ENCODE data around the gene CLBA1. TPM values are rescaled to one million over a fixed set of nuclear protein-coding genes. Genes with fewer than 3 reads are reported as not detected.

Gene CLBA1
- polyA plus RNA-seq, 2 of the 4 experiments (the other 2 are of a cell fraction) = 11.5 to 12.0 TPM

DNA sequence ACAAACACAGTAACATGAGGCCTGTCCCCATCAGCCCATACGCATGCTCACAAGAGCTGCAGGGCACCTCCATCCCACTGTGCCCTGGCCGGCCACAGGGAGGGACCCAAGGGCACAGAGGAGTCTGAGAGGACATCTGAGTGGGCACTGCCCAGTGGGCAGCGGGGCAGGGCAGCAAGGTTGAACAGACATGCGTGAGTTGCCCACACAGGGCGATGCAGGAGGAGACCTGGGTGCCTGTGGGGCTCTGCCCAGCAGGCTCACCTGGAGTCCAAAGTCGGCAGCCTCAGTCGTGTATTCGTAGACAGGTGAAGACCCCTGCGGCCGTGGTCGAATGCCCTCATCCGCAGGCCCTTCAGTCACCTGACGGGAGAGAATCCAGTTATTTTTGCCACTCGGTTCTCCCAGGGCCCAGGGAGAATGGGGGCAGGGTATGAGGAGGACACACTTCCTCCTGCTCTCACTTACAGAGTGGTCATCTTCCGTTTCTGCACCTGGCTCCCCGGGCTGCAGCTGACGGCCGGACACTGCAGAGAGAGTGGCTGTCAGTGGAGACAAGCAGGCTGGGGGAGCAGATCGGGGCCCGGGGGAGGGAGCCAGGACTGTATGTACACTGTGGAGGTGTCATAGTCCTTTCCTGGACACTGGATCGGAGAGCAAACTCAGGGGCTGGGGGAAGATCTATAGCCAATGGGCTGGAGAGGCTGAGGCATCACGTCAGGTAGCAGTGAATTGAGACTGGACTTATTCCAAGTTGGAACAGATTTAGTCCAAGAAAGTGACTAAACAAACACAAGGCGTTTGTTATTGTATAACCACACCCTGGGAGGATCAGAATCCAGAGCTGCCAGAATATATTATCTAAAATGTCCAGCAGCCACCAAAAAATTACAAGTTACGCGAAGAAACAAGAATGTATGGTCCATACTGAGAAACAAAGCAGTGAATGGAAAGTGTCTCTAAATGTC is 28.2 kb upstream of the CLBA1 start:
- peak in 1 of 2 experiments; percentile 33; a peak in 2 of 6 replicates for ATAC-seq
- H3K9me3 ChIP-seq = no peaks in the 10 kb centered on the region
- ChIA-PET CTCF (interaction anchor here (1.3 to 1.8 kb wide), 2 partner anchors 10 to 12 kb away, joined by 3 to 9 read pairs; no protein-coding TSS in a partner anchor), POLR2A (no interaction called here)
- FAIRE-seq = no peak
- no peak overlapping the region for H3K27ac ChIP-seq
- peaks cover 7% of the 10 kb centered on the region; the same call in 2 of the 3 replicates for H3K4me1 ChIP-seq
- H3K4me3 ChIP-seq = no peak overlapping the region
- H3K4me2 ChIP-seq = no peak overlapping the region
- WGBS (ENCODE audit: missing lambda C conversion rate) = 84% methylated on average over 20 of the region's 25 CpGs
- no peak for DNase-seq (ENCODE audit: low read depth in 1 of 2, low spot score in 1 of 2)
- TF ChIP-seq PBX3 (IDR thresholded peaks at IDR 0.05) (no peak), PHF8 (IDR thresholded peaks at IDR 0.05; ENCODE audit: borderline replicate concordance, low read depth) (no peak), MAFK (IDR thresholded peaks at IDR 0.05; ENCODE audit: partially characterized antibody) (no peak), BHLHE40 (IDR thresholded peaks at IDR 0.05; ENCODE audit: low read depth, low read length) (no peak), HOXB13 (CRISPR knock-in tag; IDR thresholded peaks at IDR 0.05; ENCODE audit: low read depth) (no peak), ZSCAN20 (CRISPR knock-in tag; IDR thresholded peaks at IDR 0.05) (no peak), ZFP36 (IDR thresholded peaks at IDR 0.05; ENCODE audit: borderline replicate concordance, partially characterized antibody) (no peak), CEBPB (IDR thresholded peaks at IDR 0.05) (no peak), CBX8 (IDR thresholded peaks at IDR 0.05) (no peak), MYC (IDR thresholded peaks at IDR 0.05; ENCODE audit: borderline replicate concordance, low read length) (no peak), BCL3 (IDR thresholded peaks at IDR 0.05) (no peak), ZNF302 (CRISPR knock-in tag; IDR thresholded peaks at IDR 0.05) (no peak), FOSB (CRISPR knock-in tag; IDR thresholded peaks at IDR 0.05) (no peak)

DNA sequence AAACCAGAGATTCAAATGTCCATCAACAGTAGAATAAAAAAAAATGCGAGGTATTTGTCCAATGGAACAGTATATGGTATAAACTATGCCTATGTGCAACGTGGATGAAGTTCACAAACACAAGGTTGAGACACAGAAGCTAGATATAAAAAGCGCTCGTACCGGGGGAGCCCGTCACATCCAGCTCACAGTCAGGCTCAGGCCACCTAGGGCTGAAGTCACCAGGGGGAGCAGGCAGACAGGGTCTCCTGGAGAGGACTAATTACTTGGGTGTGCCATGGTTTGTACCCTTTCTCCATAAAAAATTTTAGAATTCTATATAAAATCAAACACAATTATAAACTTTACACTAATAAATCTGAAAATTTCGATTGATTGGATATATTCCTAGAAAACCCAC is 21.0 kb upstream of the CLBA1 start:
- Histone ChIP-seq H3K4me2 (no peak overlapping the region), H3K9me3 (no peaks in the 10 kb centered on the region), H3K27ac (no peak overlapping the region), H3K4me3 (no peak overlapping the region), H3K4me1 (peaks cover 32% of the 10 kb centered on the region)
- ATAC-seq (no peak), DNase-seq (ENCODE audit: low read depth in 1 of 2, low spot score in 1 of 2) (no peak), FAIRE-seq (no peak)
- TF ChIP-seq CHD2 (IDR thresholded peaks at IDR 0.05; ENCODE audit: low read length, partially characterized antibody) (no peak), BHLHE40 (IDR thresholded peaks at IDR 0.05; ENCODE audit: low read depth, low read length) (no peak), POLR2AphosphoS2 (conservative IDR thresholded peaks at IDR 0.05; ENCODE audit: low read length) (no peak), SMC3 (IDR thresholded peaks at IDR 0.05) (no peak), CTCF (IDR thresholded peaks at IDR 0.05) (no peak), PHF8 (IDR thresholded peaks at IDR 0.05; ENCODE audit: borderline replicate concordance, low read depth) (no peak), KDM5A (IDR thresholded peaks at IDR 0.05) (no peak), PBX3 (IDR thresholded peaks at IDR 0.05) (no peak), MYC (IDR thresholded peaks at IDR 0.05; ENCODE audit: borderline replicate concordance, low read length) (no peak), RARB (CRISPR knock-in tag; IDR thresholded peaks at IDR 0.05) (no peak), RFX5 (IDR thresholded peaks at IDR 0.05) (no peak), JUNB (IDR thresholded peaks at IDR 0.05) (no peak), FOXS1 (CRISPR knock-in tag; IDR thresholded peaks at IDR 0.05) (no peak), MAZ (IDR thresholded peaks at IDR 0.05; ENCODE audit: borderline replicate concordance, low read depth, low read length) (no peak), ZC3H11A (IDR thresholded peaks at IDR 0.05) (no peak), TP53 (CRISPR knock-in tag; IDR thresholded peaks at IDR 0.05) (no peak), HOXB13 (CRISPR knock-in tag; IDR thresholded peaks at IDR 0.05; ENCODE audit: low read depth) (no peak)
- TF ChIP-seq, protein P1, sequence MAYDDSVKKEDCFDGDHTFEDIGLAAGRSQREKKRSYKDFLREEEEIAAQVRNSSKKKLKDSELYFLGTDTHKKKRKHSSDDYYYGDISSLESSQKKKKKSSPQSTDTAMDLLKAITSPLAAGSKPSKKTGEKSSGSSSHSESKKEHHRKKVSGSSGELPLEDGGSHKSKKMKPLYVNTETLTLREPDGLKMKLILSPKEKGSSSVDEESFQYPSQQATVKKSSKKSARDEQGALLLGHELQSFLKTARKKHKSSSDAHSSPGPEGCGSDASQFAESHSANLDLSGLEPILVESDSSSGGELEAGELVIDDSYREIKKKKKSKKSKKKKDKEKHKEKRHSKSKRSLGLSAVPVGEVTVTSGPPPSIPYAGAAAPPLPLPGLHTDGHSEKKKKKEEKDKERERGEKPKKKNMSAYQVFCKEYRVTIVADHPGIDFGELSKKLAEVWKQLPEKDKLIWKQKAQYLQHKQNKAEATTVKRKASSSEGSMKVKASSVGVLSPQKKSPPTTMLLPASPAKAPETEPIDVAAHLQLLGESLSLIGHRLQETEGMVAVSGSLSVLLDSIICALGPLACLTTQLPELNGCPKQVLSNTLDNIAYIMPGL (CRISPR knock-in tag; IDR thresholded peaks at IDR 0.05; ENCODE audit: borderline replicate concordance) = no peak
- 80% methylated on average over 7 of the region's 7 CpGs for WGBS (ENCODE audit: missing lambda C conversion rate)
- CTCF ChIA-PET = interaction anchor here (1.2 to 8.7 kb wide), 5 partner anchors 10 to 81 kb away, joined by 3 to 86 read pairs (median 12); no protein-coding TSS in a partner anchor
- POLR2A ChIA-PET = no interaction called here
